ENCODE measurements around the gene PDZRN3.
A peak's percentile ranks its signal among the peaks of the same experiment; 100 is the strongest.

Gene PDZRN3

DNA sequence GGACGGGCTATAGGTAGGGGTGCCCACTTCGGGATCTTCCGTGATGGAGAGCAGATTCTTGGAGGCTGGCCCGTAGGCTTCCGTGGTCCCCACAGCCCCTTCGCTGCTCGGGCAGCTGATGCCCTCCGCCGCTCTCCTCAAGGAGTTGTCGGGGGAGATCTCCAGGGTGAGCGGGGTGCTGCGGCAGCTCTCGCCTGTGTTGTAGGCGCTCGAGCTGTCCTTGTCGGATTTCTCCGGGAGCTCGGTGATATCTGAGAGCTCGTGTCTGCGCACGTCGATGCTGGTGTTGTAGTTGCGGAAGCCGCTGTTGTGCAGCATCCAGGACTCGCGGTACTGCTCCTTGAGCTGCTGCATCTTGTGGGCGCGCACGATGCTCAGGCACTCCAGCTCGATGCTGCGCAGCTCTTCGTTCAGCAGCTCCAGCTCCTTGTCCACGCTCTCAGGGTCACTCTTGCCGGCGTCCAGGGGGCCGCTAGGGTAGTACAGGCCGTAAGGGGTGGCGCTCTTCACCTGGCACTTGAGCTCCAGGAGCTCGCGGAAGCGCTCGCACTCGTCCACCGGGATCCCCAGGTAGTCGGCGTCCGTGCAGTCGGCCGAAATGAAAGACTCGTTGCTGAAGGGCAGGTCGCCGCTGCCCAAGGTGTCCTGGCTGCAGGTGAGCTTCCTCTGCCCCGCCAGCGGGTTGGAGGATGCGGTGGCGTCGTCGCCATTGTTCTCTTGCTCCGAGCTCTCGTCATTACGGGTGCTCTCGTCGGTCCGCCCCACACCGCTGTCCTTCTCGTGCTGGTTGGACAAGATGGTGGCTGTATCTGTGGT lies 240.4 kb downstream of the PDZRN3 start:
- no peak for DNase-seq (ENCODE audit: low spot score)

GRCh38 chr3:73383470-73384049 lies 241.2 kb downstream of the PDZRN3 start:
- no peak for DNase-seq (ENCODE audit: low spot score)

- DNase-seq (ENCODE audit: low spot score), result no peak
These were observed 243.2 kb downstream of the PDZRN3 start for GRCh38 chr3:73381551-73381950.

- no peak for DNase-seq (ENCODE audit: low spot score)
These were observed 243.8 kb downstream of the PDZRN3 start for GRCh38 chr3:73380735-73381532.

GRCh38 chr3:73379465-73379864 lies 245.3 kb downstream of the PDZRN3 start:
- peak; percentile 77 for DNase-seq (ENCODE audit: low spot score)

DNA sequence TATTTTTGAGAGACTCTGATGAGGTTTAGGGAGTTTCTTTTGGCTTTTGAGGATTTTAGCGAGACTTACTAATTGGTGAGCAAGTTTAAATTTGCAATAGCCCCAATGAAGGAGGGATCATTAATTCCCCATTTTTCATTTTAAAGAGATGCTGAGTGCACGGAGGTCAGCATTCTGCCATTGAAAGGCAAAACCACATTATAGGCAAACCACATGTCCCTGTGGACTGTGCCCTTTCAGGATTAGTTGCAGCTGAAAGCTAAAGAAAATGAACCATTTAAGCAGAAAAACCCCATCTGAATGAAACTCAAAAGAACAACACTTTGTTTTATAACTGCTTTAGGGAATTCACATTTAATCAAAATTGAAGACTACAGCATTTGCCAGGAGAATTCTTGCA lies 246.5 kb downstream of the PDZRN3 start:
- DNase-seq (ENCODE audit: low spot score), result no peak

GRCh38 chr3:73365756-73366397 lies 258.9 kb downstream of the PDZRN3 start:
- DNase-seq (ENCODE audit: low spot score), result no peak

DNA sequence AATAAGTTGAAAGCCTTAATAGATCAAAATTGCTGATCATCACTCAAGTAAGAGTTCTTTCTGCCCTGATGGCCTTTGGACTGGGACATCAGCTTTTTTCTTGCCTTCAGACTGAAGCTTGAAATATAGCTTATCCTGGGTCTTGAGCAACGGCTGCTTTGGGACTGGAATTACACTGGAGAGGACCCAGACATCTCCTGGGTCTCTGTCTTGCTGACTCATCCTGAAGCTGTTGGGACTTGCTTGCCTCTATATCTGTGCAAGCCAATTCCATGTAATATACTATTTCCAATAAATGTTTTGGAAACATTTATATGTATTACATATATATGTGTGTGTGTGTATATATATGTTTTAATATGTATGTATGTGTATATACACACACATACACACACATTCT lies 260.2 kb downstream of the PDZRN3 start:
- DNase-seq (ENCODE audit: low spot score), result no peak

DNA sequence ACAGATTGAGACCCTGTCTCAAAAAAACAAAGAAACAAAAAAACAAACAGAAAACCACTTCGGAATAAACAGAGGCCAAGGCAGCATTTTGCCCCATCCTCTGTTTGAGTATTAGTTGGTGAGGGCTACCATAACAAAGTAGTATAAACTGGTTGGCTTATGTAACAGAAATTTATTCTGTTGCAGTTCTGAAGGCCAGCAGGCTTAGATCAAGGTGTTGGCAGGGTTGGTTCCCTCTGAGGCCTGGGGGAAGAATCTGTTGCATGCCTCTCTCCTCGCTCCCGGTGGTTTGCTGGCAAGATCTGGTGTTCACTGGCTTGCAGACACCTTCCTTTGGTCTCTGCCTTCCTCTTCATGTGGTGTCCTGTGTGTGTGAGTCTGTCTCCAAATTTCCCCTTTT lies 261.6 kb downstream of the PDZRN3 start:
- DNase-seq (ENCODE audit: low spot score), result no peak

GRCh38 chr3:73361591-73361990 lies 263.1 kb downstream of the PDZRN3 start:
- no peak for DNase-seq (ENCODE audit: low spot score)

- no peak for DNase-seq (ENCODE audit: low spot score)
These were observed 271.0 kb downstream of the PDZRN3 start for GRCh38 chr3:73353649-73354217.

GRCh38 chr3:73352841-73353645 lies 271.7 kb downstream of the PDZRN3 start:
- no peak for DNase-seq (ENCODE audit: low spot score)

GRCh38 chr3:73351423-73352071 lies 273.2 kb downstream of the PDZRN3 start:
- no peak for DNase-seq (ENCODE audit: low spot score)

DNA sequence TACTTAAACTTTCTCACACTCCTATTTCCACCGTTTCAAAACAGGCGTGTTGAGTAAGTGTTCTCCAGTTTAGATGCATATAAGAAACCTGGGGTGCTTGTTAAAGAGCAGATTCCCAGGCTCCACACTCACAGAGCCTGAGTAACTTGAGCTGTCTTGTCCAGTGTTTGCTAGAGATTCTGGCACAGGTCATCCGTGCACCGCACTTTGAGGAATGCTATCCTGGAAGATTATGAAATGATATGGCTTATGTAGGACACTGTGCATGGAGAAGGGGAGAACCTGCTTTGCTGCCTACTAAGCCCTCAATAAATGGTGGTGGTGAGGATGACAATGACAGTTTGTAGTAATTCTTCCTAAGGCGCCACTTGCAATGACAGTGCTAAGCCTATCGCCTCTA lies 273.7 kb downstream of the PDZRN3 start:
- DNase-seq (ENCODE audit: low spot score), result no peak

- DNase-seq (ENCODE audit: low spot score), result no peak
These were observed 275.1 kb downstream of the PDZRN3 start for GRCh38 chr3:73349657-73350056.

DNA sequence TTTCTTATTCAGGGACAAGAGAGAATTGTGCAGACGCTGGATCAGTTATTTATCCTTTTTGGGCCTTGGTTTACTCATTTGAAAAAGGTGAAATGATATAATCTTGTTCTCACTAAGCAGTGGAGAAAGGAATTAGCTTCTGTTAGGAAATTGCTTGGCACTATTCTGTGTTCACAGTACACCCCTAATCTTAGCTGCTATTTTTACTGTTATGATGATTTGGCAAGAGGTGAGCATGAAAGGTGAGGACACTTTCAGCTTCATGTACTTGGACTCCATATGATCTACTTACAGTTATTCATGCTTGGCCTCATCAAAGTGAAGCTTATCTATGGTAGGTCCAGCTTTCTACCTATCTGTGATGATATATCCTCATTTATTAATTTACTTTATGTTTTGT lies 282.7 kb downstream of the PDZRN3 start:
- no peak for DNase-seq (ENCODE audit: low spot score)

- no peak for DNase-seq (ENCODE audit: low spot score)
These were observed 283.3 kb downstream of the PDZRN3 start for GRCh38 chr3:73341272-73341935.

DNA sequence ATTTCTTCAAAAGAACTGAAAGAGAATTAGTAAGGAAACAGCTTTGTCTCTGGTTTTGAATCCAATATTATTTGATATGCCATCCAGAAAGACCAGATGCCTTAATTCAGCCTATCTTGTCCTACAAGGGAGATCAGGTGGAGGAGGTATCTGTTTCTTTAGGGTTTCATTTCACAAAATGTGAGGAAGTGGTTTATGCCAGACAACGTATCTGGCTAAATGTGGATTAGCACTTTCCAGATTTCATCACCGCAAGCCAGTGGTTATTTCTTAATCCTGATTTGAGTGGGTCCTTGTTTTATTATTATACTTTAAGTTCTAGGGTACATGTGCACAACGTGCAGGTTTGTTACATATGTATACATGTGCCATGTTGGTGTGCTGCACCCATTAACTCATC lies 292.2 kb downstream of the PDZRN3 start:
- DNase-seq (ENCODE audit: low spot score), result no peak

Data from kidney capillary endothelial cell (primary cell).